DMS79 (cell line): ENCODE measurements around the gene CAB39L.

Source experiments
- DNase-seq: peaks from one replicate; lab custom pipeline; 2025; lab: John Stamatoyannopoulos, UW

Gene CAB39L

DNA sequence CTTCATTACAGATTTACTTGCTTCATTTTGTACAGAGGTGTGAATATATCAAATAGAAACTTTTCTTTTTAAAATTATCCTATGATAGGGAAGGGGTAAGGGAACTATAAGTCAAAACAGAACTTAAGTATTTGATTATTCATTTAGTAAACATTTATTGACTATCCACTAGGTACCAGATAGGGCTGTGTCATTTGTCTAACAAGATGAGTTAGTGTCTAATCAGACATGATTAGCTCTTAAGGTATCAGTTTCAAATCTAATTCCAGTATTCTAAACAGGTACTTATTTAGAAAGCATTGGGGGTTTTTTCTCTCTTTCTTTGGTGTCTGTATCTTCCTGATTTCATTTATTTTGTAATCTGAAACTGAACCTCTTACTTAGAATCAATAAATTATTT, 164.0 kb downstream of the CAB39L start:
- no peak for DNase-seq

- no peak for DNase-seq
These were observed 164.8 kb downstream of the CAB39L start for GRCh38 chr13:49279112-49279511.

DNA sequence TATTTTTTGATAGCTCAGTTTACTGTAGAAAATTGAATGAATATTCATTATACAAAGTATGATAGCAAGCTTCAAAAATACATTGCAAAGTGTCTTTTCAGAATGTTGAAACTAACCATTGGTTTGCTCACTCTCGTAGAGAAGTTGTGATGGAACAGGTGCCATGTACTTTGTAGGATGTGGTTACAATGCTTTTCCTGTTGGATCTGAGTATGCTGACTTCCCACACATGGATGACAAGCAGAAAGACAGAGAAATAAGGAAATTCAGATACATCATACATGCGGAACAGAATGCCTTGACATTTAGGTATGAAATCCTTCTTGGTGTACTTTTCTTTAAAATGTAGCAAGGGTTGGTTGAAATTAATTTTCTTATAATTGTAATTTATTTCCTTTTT, 165.7 kb downstream of the CAB39L start:
- no peak for DNase-seq

DNA sequence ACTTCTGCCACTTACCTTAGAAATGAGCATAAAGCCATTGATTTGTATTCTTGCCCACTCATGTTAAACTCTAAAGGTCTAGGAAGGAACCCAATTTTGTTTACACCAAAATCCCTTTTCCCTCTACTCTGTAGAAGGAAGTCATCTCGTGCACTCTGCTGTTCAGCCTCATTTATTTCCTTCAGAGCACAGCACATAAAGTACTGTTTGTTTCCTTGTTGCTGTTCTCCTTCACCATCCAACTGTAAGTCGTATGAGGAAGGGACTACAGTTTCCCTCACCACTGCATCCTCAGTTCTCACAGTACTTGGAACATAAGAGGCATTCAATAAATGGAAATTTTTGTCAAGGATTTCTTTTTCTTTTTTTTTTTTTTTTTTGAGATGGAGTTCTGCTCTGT, 171.6 kb downstream of the CAB39L start:
- DNase-seq, result peak; percentile 54

DNA sequence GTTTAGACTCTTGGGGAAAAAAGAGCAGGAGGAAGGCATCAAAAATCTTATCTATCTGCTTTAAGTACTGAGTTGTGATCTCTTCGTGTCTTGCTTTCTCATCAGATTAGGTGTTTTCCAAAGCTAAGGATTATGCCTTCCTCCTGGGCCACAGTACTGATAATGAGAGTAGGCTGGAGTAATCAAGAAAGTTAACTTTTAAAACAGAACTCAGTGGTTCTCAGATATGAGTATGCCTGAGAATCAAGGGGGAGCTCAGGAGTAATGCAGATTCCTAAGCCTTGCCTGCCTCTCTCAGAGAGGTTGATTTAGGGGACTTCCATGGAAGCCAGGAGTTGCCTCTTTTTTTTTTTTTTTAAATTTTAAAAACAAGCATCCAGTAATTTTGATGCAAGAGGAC, 172.6 kb downstream of the CAB39L start:
- no peak for DNase-seq

DNA sequence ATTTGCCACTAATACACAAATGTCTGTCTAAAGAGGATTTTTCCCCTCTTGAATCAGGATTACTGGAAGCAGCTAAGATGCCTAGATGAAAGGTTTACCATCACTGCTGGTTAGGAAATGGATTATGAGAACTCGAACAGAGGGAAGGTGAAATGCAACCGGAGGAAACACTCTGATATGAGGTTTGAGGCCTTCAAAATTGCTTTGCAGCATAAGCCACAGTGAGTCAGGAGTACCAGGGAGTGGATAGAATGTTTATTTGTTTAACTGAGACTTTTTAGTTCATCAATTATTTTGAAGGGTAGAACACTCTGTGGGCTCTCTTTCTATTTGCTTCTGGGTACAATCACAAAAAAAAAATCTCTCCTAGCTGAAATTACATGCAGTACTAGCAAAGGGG, 178.0 kb downstream of the CAB39L start:
- DNase-seq, result no peak

DNA sequence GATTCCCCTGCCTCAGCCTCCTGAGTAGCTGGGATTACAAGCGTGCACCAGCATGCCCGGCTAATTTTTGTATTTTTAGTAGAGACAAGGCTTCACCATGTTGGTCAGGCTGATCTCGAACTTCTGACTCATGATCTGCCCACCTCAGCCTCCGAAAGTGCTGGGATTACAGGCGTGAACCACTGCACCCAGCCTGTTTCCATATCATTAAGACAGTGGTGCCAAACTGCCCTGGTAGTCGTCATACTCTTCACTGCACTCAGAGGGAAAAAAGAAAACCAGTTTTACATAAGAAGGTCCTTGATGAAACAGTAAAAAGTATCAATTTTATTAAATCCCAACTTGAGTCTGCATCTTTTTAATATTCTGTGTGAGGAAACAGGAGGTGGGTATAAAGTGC, 181.2 kb downstream of the CAB39L start:
- no peak for DNase-seq

- DNase-seq, result no peak
These were observed 184.3 kb downstream of the CAB39L start for GRCh38 chr13:49259586-49259985.
